H9 (cell line): ENCODE measurements around the gene SLCO2A1. TPM values are rescaled to one million over a fixed set of nuclear protein-coding genes. Genes with fewer than 3 reads are reported as not detected.

Source experiments
- DNase-seq: peaks from one replicate; pipeline ENCODE4 v3.0.0-alpha.2; 2017
- H2AFZ ChIP-seq: one replicate; pipeline ENCODE4 v1.6.1; 2013; ENCODE audit warnings: mild to moderate bottlenecking, low read length, control low read depth, moderate library complexity
- H2AK5ac ChIP-seq: 2 replicates; pipeline ENCODE4 v1.6.1; 2013; ENCODE audit warnings: low read length, control low read depth, mixed read lengths; ENCODE audit not compliant: insufficient read length
- H2BK120ac ChIP-seq: one replicate; pipeline ENCODE4 v1.6.1; 2013; ENCODE audit warnings: low read depth, mild to moderate bottlenecking, low read length, control low read depth, inconsistent platforms; ENCODE audit not compliant: poor library complexity, severe bottlenecking
- H2BK12ac ChIP-seq: 2 replicates; pipeline ENCODE4 v1.6.1; 2013; ENCODE audit warnings: low read length, control low read depth, mixed read lengths, low read depth; ENCODE audit not compliant: insufficient read length
- H2BK15ac ChIP-seq: 2 replicates; pipeline ENCODE4 v1.6.1; 2013; ENCODE audit warnings: low read depth, low read length, control low read depth
- H2BK20ac ChIP-seq: one replicate; pipeline ENCODE4 v1.6.1; 2013; ENCODE audit warnings: low read depth, mild to moderate bottlenecking, low read length, control low read depth, inconsistent platforms; ENCODE audit not compliant: poor library complexity, severe bottlenecking
- H2BK5ac ChIP-seq: 2 replicates; pipeline ENCODE4 v1.6.1; 2013; ENCODE audit warnings: low read length, control low read depth, mixed read lengths; ENCODE audit not compliant: insufficient read length
- H3K14ac ChIP-seq: 2 replicates; pipeline ENCODE4 v1.6.1; 2013; ENCODE audit warnings: low read length, control low read depth; ENCODE audit not compliant: insufficient read depth
- H3K18ac ChIP-seq: 2 replicates; pipeline ENCODE4 v1.6.1; 2013; ENCODE audit warnings: low read depth, mild to moderate bottlenecking, mixed read lengths, low read length, control low read depth; ENCODE audit not compliant: insufficient read length
- H3K23ac ChIP-seq: 2 replicates; pipeline ENCODE4 v1.6.1; 2013; ENCODE audit warnings: low read length, control low read depth, mixed read lengths, low read depth; ENCODE audit not compliant: insufficient read length
- H3K23me2 ChIP-seq: 2 replicates; pipeline ENCODE4 v1.6.1; 2013; ENCODE audit warnings: low read depth, mild to moderate bottlenecking, mixed read lengths, low read length, control low read depth; ENCODE audit not compliant: insufficient read length, poor library complexity, severe bottlenecking
- H3K27ac ChIP-seq: 2 replicates; pipeline ENCODE4 v1.5.1; 2013; ENCODE audit warnings: low read length, control low read depth, mixed read lengths, low read depth; ENCODE audit not compliant: insufficient read length
- H3K27me3 ChIP-seq: 2 replicates; pipeline ENCODE4 v1.6.1; 2013; ENCODE audit warnings: low read length, control low read depth, inconsistent platforms; ENCODE audit not compliant: insufficient read depth
- H3K4ac ChIP-seq: 2 replicates; pipeline ENCODE4 v1.6.1; 2013; ENCODE audit warnings: low read depth, mild to moderate bottlenecking, control low read depth, inconsistent platforms, low read length, moderate library complexity
- H3K4me1 ChIP-seq: 2 replicates; pipeline ENCODE4 v1.6.1; 2013; ENCODE audit warnings: low read length, control low read depth, inconsistent platforms; ENCODE audit not compliant: insufficient read depth
- H3K4me2 ChIP-seq: 2 replicates; pipeline ENCODE4 v1.6.1; 2013; ENCODE audit warnings: low read length, control low read depth, mixed read lengths; ENCODE audit not compliant: insufficient read length, insufficient read depth
- H3K56ac ChIP-seq: 2 replicates; pipeline ENCODE4 v1.6.1; 2013; ENCODE audit warnings: low read depth, mild to moderate bottlenecking, mixed read lengths, low read length, control low read depth; ENCODE audit not compliant: insufficient read length
- H3K79me1 ChIP-seq: 2 replicates; pipeline ENCODE4 v1.6.1; 2013; ENCODE audit warnings: low read depth, mild to moderate bottlenecking, moderate library complexity, low read length, control low read depth, inconsistent platforms; ENCODE audit not compliant: insufficient read depth, poor library complexity, severe bottlenecking
- H3K79me2 ChIP-seq: 2 replicates; pipeline ENCODE4 v1.6.1; 2013; ENCODE audit warnings: low read length, control low read depth, inconsistent platforms; ENCODE audit not compliant: insufficient read depth
- H3K9ac ChIP-seq: 2 replicates; pipeline ENCODE4 v1.6.1; 2013; ENCODE audit warnings: low read length, control low read depth, mixed read lengths; ENCODE audit not compliant: insufficient read length; ENCODE audit errors: extremely low read depth
- H3K9me3 ChIP-seq: one replicate; pipeline ENCODE4 v1.6.1; 2013; ENCODE audit warnings: low read depth, low read length, inconsistent platforms; ENCODE audit not compliant: control insufficient read depth
- H3T11ph ChIP-seq: one replicate; pipeline ENCODE4 v1.6.1; 2013; ENCODE audit warnings: mild to moderate bottlenecking, low read length, control low read depth, inconsistent platforms
- H4K20me1 ChIP-seq: one replicate; pipeline ENCODE4 v1.6.1; 2013; ENCODE audit not compliant: control insufficient read depth, insufficient read length, insufficient read depth
- H4K5ac ChIP-seq: 2 replicates; pipeline ENCODE4 v1.6.1; 2013; ENCODE audit warnings: low read depth, mild to moderate bottlenecking, mixed read lengths, low read length, control low read depth; ENCODE audit not compliant: insufficient read length
- H4K8ac ChIP-seq: replicated peaks from 2 replicates; pipeline ENCODE4 v1.6.1; 2013; ENCODE audit warnings: low read length, control low read depth, mixed read lengths, low read depth; ENCODE audit not compliant: insufficient read length
- H4K91ac ChIP-seq: 2 replicates; pipeline ENCODE4 v1.6.1; 2013; ENCODE audit warnings: low read depth, mild to moderate bottlenecking, moderate library complexity, mixed read lengths, low read length, control low read depth; ENCODE audit not compliant: insufficient read length
- H3K27ac Mint-ChIP-seq, 3 experiments: 2 replicates in 2 of 3; 3 replicates in 1 of 3; pipeline ENCODE4 v1.8.0; 2020 to 2021; ENCODE audit warnings: mixed read lengths in 3 of 3, mild to moderate bottlenecking in 1 of 3, moderate library complexity in 1 of 3
- H3K27me3 Mint-ChIP-seq: 2 replicates; pipeline ENCODE4 v1.8.0; 2021; ENCODE audit warnings: low read depth, mild to moderate bottlenecking, moderate library complexity, mixed read lengths
- H3K36me3 Mint-ChIP-seq, 3 experiments: 2 replicates in 2 of 3; 3 replicates in 1 of 3; pipeline ENCODE4 v1.8.0; 2020 to 2021; ENCODE audit warnings: low read depth in 3 of 3, mixed read lengths in 3 of 3; ENCODE audit not compliant: insufficient read depth in 1 of 3
- H3K4me1 Mint-ChIP-seq, 2 experiments: 2 replicates each; pipeline ENCODE4 v1.8.0; 2020; ENCODE audit warnings: mixed read lengths in 2 of 2
- H3K4me3 Mint-ChIP-seq, 2 experiments: 2 replicates in 1 of 2; 3 replicates in 1 of 2; pipeline ENCODE4 v1.8.0; 2020 to 2021; ENCODE audit warnings: mild to moderate bottlenecking in 2 of 2, mixed read lengths in 2 of 2, moderate library complexity in 1 of 2
- H3K9me3 Mint-ChIP-seq, 2 experiments: 2 replicates in 1 of 2; 3 replicates in 1 of 2; pipeline ENCODE4 v1.8.0; 2020; ENCODE audit warnings: mild to moderate bottlenecking in 2 of 2, mixed read lengths in 2 of 2, moderate library complexity in 1 of 2
- WGBS: extraction: QIAGEN DNeasy Blood & Tissue Kit; methylation state at CpG from one replicate; pipeline ENCODE4 v1.1.7; 2013; ENCODE audit warnings: missing lambda C conversion rate, low lambda C conversion rate, mixed read lengths; ENCODE audit not compliant: insufficient read length; ENCODE audit errors: extremely low coverage; 5-methylcytosine and 5-hydroxymethylcytosine counted together
- total RNA-seq: library from RNA; stranded (reverse); gene quantifications from 2 replicates; pipeline ENCODE4 v1.2.1, GENCODE V29; 2021
- TF ChIP-seq, protein P1 (sequence below): fragments of 200-600 bp; sonication (generic); conservative IDR thresholded peaks from 3 replicates; pipeline ENCODE4 v1.8.0; 2021; ENCODE audit warnings: antibody characterized with exemption, mild to moderate bottlenecking

Gene SLCO2A1
- total RNA-seq, 1 experiment from 2014 or later = 0.98 TPM

DNA sequence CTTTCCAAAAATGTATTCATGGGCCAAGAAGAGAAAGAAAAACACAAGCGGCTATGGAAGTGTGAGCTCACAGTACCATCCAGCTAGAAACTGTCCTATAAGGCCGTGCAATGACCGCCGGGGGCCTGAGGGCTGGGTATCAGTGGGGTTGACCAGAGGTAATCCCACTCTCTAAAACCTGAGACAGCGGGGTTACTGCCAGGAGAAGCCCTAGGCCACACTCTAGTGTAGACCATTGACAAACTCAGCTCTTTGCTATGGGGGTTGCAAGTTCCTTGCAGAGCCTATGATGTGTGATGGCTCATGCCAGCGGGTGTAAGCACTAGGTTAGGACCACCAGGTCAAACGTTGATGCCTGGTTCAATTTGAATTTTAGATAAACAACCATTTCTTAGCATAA is 25.9 kb upstream of the SLCO2A1 start:
- no peaks in the 10 kb centered on the region for H3K36me3 Mint-ChIP-seq
- TF ChIP-seq, protein P1, sequence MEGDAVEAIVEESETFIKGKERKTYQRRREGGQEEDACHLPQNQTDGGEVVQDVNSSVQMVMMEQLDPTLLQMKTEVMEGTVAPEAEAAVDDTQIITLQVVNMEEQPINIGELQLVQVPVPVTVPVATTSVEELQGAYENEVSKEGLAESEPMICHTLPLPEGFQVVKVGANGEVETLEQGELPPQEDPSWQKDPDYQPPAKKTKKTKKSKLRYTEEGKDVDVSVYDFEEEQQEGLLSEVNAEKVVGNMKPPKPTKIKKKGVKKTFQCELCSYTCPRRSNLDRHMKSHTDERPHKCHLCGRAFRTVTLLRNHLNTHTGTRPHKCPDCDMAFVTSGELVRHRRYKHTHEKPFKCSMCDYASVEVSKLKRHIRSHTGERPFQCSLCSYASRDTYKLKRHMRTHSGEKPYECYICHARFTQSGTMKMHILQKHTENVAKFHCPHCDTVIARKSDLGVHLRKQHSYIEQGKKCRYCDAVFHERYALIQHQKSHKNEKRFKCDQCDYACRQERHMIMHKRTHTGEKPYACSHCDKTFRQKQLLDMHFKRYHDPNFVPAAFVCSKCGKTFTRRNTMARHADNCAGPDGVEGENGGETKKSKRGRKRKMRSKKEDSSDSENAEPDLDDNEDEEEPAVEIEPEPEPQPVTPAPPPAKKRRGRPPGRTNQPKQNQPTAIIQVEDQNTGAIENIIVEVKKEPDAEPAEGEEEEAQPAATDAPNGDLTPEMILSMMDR = no peak
- no peak overlapping the region for H2AFZ ChIP-seq
- H3K56ac ChIP-seq = no peak overlapping the region
- no peaks in the 10 kb centered on the region for H3K79me2 ChIP-seq
- H2BK20ac ChIP-seq = no peak overlapping the region
- no peaks in the 10 kb centered on the region for H3K27me3 ChIP-seq
- no peaks in the 10 kb centered on the region for H3K9me3 Mint-ChIP-seq
- no peak for DNase-seq
- H2BK15ac ChIP-seq = no peak overlapping the region
- no peak overlapping the region for H3K18ac ChIP-seq
- no peak overlapping the region for H3K14ac ChIP-seq
- H3K4me2 ChIP-seq = no peak overlapping the region
- H3T11ph ChIP-seq = no peak overlapping the region
- H3K27ac Mint-ChIP-seq = no peak overlapping the region
- H3K23me2 ChIP-seq = no peaks in the 10 kb centered on the region
- no peak overlapping the region for H2AK5ac ChIP-seq
- no peak overlapping the region for H3K4me3 Mint-ChIP-seq
- peaks cover 5 to 11% of the 10 kb centered on the region in 2 experiments; a peak in 3 of 4 replicates for H3K4me1 Mint-ChIP-seq
- no peak overlapping the region for H3K27ac ChIP-seq
- H2BK12ac ChIP-seq = no peak overlapping the region
- H4K20me1 ChIP-seq = no peaks in the 10 kb centered on the region
- H2BK5ac ChIP-seq = no peak overlapping the region
- H3K27me3 Mint-ChIP-seq = peaks cover 4% of the 10 kb centered on the region
- peaks cover 3% of the 10 kb centered on the region; the same call in 1 of the 2 replicates for H3K4me1 ChIP-seq
- no peak overlapping the region for H3K9ac ChIP-seq
- no peak overlapping the region for H4K8ac ChIP-seq
- H3K23ac ChIP-seq = no peak overlapping the region
- H4K91ac ChIP-seq = no peak overlapping the region
- no peaks in the 10 kb centered on the region for H3K79me1 ChIP-seq
- no peak overlapping the region for H3K4ac ChIP-seq
- no CpG with 5 or more reads among the region's 7 CpGs for WGBS
- no peaks in the 10 kb centered on the region for H3K9me3 ChIP-seq
- H4K5ac ChIP-seq = no peak overlapping the region
- H2BK120ac ChIP-seq = no peak overlapping the region
